ENCODE results near the gene SLC39A8.

DNA sequence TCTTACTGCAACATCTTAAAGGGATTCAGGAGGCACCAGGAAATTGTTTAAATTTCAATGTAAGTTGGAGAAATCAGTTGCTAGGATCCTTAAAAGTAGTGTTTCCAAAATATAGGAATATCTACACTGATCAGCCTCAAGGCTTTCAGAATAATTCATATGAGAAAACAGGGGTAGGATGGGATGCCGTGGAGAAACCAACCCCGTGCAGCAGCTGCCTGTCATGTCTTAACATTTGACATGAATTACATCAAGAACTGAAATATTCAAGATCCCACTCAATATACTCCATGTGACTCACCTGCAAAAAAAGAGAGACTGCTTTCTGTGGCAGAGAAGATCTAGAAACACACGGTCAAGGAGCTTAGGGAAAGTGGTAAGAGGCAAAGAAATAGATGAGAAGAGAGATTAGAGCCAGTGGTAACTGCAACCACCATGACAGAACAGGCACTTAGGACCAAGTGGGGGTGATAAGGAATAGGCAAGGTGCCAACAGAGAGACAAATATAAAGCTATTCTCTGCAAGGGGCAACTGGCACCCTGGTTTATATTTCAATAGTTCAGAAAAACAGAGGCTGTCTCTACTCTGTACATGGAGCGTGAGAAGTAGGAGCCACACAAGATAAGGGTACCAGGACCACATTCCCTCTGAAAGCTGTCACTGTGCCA, 64.0 kb downstream of the SLC39A8 start:
- TF ChIP-seq EZH2phosphoT487 (IDR thresholded peaks at IDR 0.05; ENCODE audit: low read depth) = no peak
- TF ChIP-seq, protein P1, sequence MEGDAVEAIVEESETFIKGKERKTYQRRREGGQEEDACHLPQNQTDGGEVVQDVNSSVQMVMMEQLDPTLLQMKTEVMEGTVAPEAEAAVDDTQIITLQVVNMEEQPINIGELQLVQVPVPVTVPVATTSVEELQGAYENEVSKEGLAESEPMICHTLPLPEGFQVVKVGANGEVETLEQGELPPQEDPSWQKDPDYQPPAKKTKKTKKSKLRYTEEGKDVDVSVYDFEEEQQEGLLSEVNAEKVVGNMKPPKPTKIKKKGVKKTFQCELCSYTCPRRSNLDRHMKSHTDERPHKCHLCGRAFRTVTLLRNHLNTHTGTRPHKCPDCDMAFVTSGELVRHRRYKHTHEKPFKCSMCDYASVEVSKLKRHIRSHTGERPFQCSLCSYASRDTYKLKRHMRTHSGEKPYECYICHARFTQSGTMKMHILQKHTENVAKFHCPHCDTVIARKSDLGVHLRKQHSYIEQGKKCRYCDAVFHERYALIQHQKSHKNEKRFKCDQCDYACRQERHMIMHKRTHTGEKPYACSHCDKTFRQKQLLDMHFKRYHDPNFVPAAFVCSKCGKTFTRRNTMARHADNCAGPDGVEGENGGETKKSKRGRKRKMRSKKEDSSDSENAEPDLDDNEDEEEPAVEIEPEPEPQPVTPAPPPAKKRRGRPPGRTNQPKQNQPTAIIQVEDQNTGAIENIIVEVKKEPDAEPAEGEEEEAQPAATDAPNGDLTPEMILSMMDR (IDR thresholded peaks at IDR 0.05; ENCODE audit: low read depth, low read length) = no peak

All from OCI-LY3 (cell line).